Measurements from ENCODE around the gene SLC4A7. TPM values are rescaled to one million over a fixed set of nuclear protein-coding genes. Genes with fewer than 3 reads are reported as not detected.
"Not testable (repeated sequence)": the region's sequence is repeated elsewhere in the genome, so short reads cannot be mapped to it uniquely, and the experiment has no call there.

The SLC4A7 gene
- 165 and 450 TPM in 2 replicates for total RNA-seq (ENCODE audit: low replicate concordance)

DNA sequence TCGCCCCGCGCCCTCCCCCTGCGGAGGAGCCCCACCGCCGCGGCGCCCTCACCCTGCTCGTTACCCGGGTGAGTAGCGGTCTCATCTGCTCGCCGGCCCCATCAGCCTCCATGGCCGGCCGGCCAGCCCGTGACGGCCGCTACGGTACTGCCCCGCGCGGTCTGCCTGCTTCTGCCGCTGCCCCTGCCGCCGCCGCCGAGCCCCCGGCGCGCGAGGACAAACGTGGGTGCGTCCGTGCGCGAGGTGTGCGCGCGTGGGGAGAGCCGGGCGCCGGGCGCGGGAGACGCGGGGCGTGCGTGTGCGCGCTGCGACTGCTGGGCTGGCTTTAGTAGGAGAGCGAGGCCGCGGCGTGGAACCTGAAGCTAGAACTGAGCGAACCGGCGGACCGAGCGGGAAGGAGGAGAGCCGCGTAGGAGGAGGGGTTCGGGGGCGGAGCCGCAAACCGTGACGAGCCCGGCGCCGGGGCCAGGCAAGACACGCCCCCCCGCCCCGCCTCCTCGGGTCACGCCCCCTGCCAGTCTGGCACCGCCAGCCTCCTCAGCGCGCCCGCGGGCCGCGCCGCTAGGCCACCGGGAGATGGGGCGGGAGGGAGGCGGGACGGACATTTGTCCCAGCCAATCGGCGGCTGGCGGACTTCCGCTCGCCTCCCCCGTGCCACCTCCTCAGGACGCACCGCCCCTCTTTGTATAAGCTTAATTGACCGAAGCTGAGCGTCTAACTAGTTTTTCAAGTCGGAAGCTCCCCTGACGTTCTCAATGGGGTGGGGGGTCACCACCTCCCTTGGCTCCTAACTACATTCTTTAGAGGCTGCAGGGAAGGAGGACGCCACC, at the start of gene SLC4A7:
TSS of gene SLC4A7 (minus strand) at position 370 of the 830 bp plus-strand sequence. CDS start at position 112, 258 bp downstream.
- peak within 1 kb of the TSS; percentile 93 for H3K4me3 ChIP-seq (ENCODE audit: low read depth, low read length)
- no peak for TF ChIP-seq CTCF (IDR thresholded peaks at IDR 0.05; ENCODE audit: insufficient read depth, low read length)
- DNase-seq (ENCODE audit: low read depth): peak; percentile 93

DNA sequence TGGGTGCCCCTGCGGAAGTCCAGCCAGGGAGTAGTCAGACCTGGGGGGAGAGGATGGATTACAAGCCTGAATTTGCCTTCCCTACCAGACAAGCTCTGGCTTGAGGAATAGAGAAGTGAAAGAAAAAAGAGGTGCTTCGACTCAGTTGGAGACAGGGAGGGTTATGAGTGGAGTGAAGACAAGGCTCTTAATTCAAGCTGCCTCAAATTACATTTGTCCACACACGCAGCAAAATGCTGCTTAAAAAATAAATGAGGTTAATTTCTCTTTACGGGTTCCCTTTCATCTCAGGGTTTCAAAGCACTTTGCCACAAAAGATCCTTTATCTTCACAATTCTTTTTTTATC, 49.0 kb upstream of the SLC4A7 start:
- peak; percentile 45 for DNase-seq (ENCODE audit: low read depth)
- H3K4me3 ChIP-seq (ENCODE audit: low read depth, low read length): no peak overlapping the region
- no peak for TF ChIP-seq CTCF (IDR thresholded peaks at IDR 0.05; ENCODE audit: insufficient read depth, low read length)

DNA sequence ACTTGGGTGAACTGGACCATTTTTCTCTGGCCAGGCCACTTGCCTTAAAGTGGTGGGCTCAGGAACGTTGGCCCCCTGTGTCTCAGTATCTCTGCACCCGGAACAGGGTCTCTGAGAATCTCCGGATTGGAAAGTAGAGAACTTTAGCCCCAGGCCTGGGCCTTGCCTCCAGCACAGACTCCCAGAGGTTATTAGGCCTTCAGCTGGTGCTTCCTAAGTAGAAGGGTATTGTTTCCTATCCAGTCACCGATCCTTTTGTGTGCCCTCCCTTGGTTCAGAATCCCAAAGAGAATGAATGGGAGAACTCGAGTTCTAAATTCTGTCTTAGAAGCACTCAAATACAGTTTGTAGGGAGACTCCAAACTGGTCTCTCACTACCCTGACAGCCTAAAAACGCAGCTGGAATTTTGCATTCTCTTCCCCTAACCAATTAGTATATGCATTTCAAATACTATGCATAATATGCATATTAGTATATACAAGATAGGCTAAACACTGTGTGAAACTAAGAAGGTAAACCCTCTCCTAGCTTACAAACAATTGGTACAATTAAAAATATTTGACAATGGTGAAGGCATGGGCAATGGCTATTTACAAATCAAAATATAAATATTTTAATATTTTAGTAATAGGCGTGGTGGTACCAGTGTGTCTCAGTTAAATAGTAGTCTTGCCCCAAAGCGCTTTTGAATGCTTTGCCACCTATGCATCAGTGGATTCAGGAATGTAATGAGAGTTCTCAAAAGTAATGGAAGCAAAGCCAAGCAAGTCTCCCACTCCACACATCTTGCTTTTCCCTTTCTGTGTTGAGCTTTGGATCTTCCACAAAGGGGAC, 48.5 kb upstream of the SLC4A7 start:
- H3K4me3 ChIP-seq (ENCODE audit: low read depth, low read length): no peak overlapping the region

GRCh38 chr3:27531193-27531751, 47.1 kb upstream of the SLC4A7 start:
- H3K4me3 ChIP-seq (ENCODE audit: low read depth, low read length); DNase-seq (ENCODE audit: low read depth): not testable (repeated sequence)

More for the DNA sequence above, 48.5 kb upstream of the SLC4A7 start:
- DNase-seq (ENCODE audit: low read depth): no peak
- no peak for TF ChIP-seq CTCF (IDR thresholded peaks at IDR 0.05; ENCODE audit: insufficient read depth, low read length)

DNA sequence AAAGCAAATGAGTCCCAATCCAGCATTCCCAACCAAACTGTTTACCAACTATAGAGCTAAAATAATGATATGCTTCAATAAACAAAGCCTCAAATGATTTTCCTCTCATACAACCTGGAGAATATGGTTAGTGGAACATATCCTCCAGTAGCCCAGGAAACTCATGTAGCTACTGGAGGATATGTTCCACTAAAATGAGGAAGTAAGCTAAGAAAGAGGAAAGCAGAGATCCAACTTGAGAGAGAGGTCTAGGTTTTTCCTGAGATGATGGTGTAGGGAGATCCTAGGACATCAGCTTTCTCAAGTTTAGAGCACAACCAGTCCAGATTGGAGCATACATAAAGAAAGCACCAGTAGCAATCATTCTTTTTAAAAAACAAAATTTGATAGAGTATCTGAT, 44.6 kb upstream of the SLC4A7 start:
- TF ChIP-seq CTCF (IDR thresholded peaks at IDR 0.05; ENCODE audit: insufficient read depth, low read length): no peak
- H3K4me3 ChIP-seq (ENCODE audit: low read depth, low read length): no peak overlapping the region
- no peak for DNase-seq (ENCODE audit: low read depth)

- no peak overlapping the region for H3K4me3 ChIP-seq (ENCODE audit: low read depth, low read length)
- no peak for DNase-seq (ENCODE audit: low read depth)
- no peak for TF ChIP-seq CTCF (IDR thresholded peaks at IDR 0.05; ENCODE audit: insufficient read depth, low read length)
Measured at GRCh38 chr3:27526614-27527315, 42.6 kb upstream of the SLC4A7 start.

Measured in fibroblast of the aortic adventitia (primary cell).